HG03378 (cell line): ENCODE results near the gene ELSPBP1.
"Not testable (repeated sequence)": the region's sequence is repeated elsewhere in the genome, so short reads cannot be mapped to it uniquely, and the experiment has no call there.

ENCODE experiments used
- ATAC-seq: cut with Tn5 transposase; IDR thresholded peaks from one replicate; pipeline ENCODE4 v1.9.1; 2021; ENCODE audit warnings: mild to moderate bottlenecking, moderate library complexity; ENCODE audit not compliant: unreplicated experiment

ELSPBP1 gene

DNA sequence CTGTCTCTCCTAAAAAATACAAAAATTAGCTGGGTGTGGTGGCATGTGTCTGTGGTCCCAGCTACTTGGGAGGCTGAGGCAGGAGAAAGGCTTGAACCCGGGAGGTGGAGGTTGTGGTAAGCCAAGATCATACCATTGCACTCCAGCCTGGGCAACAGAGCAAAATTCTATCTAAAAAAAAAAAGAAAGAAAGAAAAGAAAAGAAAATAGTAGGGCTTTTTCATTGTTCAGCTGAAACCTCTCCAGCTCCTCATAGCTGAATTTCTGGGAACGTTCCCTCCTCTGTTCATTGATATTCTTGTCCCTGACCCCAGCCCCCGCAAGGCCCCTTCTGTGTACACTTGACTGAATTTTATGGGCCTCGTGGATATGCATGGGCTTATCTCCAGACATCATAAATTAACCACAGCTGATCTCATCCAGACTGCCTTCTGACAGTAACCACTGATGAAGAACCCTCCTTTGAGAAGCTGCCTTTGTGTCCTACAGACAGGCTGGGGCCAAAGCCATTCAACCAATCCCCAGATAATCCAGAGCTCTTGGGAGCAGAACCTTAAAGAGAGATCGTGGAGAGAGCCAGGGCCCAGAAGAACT is at the start of gene ELSPBP1:
Gene ELSPBP1 (plus strand): TSS at position 424 of the 594 bp plus-strand sequence. CDS start 14,036 bp downstream, outside the sequence.
- ATAC-seq: no peak

DNA sequence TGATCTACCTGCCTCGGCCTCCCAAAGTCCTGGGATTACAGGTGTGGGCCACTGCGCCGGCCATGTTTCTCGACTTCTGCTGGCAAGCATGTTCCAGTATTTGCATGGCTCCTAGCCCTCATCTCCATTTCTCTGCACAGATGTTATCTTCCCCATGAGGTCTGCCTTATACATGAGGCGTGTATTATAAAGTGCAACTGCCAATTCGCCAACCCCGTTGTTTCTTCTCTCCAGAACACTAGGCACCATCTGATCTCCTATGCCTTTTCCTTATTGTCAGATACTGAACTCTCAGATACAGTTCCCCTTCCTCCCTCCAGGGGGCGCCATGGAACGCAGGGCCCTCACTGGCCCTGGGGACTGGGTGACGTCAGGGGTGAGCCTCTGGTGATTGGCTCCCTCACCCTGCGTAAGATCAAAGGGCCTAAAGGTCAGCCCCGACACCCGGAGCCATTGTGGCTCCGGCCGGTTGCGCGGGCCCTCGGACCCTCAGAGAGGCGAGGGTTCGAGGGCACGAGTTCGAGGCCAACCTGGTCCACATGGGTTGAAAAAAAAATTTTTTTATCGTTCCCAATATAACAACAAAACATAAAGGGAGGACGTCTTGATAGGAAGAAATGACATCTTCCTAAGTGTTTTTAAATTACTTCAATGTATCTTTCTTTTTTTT is 44.4 kb upstream of the ELSPBP1 start:
- ATAC-seq: not testable (repeated sequence)

DNA sequence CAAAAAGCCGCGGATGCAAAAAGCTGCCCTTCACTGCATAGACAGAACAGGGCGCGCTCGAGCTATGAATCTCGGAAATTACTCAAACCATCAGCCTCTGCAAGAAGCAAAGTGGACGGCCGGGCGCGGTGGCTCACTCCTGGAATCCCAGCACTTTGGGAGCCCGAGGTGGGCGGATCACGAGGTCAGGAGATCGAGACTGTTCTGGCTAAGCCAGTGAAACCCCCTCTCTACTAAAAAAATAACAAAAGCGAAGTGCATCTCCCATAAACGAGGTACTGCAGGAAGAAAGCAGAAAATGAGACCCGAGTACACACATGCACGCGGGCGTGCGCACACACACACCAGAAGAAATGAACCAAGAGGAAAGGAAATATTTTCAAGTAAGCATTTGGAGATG is 42.3 kb upstream of the ELSPBP1 start:
- not testable (repeated sequence) for ATAC-seq

DNA sequence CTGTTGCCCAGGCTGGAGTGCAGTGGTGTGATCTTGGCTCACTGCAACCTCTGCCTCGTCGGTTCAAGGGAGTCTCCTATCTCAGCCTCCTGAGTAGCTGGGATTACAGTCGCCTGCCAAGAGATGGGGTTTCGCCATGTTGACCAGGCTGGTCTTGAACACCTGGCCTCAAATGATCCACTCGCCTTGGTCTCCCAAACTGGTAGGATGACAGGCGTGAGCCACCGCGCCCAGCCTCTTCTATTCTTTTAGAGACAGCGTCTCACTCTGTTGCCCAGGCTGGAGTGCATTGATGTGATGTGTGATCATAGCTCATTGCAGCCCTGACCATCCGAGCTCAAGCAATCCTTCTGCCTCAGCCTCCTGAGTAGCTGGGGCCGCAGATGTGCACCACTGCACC is 38.5 kb upstream of the ELSPBP1 start:
- not testable (repeated sequence) for ATAC-seq

DNA sequence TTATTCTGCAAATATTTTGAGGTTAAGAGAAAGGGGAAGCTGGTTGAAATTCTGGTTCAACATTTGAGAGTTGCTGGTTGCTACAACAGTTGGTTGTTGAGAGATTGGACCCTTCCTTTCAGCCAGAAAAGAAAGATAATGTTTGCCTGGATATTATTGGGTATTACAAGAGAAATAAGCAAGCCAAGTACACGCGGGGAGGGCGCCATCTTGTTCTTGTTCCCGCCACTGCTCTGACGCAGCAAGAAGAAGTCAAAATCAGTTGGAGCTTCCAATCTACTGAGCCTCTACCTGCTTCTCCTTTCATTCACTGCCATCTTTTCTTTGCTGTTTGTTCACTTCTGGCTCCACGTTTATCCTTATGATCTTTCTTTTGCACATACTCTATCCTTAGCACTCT is 20.9 kb upstream of the ELSPBP1 start:
- ATAC-seq: no peak

DNA sequence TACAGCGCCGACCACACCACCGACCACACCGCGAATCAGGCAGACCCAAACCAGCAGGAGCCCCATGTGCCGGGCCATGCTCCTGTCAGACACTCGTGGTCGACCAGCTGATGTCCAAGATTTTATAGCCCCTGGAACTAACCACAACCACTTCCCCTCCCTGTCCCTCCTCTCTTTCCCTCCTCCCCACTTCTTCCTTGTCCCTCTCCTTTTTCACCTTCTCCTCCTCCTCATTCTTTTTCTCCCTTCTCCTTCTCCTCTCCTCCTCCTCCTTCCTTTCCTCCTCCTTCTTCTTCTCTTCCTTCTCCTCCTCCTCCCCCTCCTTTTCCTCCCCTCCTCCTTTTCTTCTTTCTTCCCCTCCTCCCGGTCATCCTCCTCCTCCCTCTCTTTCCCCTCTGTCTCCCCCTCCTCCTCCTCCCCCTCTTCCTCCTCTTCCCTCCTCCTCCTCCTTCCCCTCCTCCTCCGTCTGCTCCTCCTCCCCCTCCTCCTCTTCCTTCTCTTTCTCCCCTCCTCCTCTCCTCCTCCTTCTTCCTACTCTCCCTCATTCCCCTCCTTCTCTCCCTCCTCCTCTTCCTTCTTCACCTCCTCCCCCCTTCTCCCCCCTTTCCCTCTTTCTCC is 3.1 kb upstream of the ELSPBP1 start:
- no peak for ATAC-seq

DNA sequence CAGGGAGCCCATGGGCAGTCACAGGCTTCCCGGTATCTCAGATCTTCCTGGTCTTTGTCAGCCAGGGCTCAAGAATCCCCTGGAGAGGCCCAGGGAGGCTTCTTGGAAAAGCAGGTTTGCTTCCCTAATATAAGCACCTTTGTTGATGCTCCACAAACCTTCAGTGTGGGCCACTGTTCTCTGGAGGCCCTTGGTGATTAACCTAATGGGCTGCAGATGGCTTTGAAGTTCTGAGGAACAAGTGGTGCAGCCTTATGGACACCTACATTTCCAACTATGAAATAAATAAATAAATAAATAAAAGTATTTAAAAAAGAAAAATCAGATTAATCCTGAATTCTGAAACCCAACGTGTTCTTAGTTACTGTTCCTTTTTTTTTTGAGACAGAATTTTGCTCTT is 2.4 kb upstream of the ELSPBP1 start, which contains the start of gene BSPH1:
Gene BSPH1 (minus strand): TSS at position 101 of the 400 bp plus-strand sequence. CDS start 89 bp downstream, at position 12.
- no peak for ATAC-seq

DNA sequence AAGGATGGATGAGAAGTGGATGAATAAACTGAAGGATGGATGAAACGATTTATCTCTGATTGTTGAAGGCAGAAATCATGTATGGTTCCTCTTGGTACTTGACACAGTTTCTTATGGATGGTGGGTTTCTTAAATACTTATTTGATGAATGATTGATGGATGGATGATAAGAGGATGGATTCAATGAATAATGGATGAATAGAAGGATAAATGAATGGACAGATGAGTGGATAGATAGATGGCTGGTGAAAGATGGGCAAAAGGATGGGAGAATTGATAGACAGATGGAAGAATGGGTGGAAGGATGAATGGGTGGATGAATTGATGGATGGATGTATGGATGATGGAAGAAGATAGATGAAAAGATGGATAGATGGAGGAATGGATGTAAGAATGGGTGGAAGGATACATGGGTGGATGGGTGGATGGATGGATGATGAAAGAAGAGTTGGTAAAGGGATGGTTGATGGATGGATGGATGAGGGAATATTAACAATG is 1.8 kb downstream of the ELSPBP1 start:
- ATAC-seq: no peak

DNA sequence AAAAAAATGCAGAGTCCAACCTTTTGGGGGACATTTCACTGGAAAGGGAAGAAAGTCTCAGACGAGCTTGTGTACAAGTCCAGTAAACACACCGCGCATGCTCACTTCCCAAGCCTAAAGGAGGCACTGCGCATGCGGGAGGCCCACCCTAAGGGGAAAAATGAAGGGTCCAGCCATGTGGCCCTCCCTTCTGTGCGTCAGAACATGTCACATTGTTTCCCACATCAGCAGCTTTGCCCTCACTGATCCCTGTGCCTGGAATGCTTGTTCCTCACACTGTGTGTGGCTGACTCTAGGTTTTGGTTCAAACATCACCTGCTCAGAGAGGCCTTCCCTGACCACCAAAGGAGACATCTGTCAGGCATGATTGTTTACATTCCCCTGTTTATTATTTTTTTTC is 4.4 kb downstream of the ELSPBP1 start:
- ATAC-seq: no peak

DNA sequence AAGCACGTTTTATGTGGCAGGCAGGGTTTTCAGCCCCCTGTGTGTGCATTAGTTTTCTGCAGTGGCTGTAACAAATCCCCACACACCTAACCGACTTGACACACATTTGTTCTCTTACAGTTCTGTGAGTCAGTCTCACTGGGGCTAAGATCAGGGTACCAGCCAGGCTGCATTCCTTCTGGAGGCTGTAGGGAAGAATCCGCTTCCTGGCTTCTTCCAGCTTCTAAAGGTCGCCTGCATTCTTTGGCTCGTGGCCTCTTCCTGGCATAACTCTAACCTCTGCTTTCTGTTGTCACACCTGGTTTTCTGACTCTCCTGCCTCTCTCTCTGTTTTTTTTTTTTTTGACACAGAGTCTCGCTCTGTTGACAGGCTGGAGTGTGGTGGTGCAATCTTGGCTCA is 6.4 kb downstream of the ELSPBP1 start:
- no peak for ATAC-seq

DNA sequence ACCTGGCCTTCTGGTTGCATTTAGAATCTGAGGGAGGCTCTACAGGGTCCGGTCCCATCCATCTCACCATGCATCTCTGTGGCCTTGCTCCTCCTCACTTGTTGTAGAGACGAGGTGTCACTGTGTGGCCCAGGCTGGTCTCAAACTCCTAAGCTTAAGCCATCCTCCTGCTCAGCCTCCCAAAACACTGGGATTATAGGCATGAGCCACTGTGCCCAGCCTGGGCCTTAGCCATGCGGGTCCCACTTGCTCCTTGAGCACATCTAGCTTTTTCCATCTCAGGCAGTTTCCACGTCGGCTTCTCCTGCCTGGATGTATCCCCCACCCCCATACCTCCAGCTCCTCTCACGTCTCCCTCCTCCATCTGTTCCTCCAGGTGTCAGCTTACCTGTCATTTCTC is 9.8 kb downstream of the ELSPBP1 start:
- ATAC-seq: no peak

DNA sequence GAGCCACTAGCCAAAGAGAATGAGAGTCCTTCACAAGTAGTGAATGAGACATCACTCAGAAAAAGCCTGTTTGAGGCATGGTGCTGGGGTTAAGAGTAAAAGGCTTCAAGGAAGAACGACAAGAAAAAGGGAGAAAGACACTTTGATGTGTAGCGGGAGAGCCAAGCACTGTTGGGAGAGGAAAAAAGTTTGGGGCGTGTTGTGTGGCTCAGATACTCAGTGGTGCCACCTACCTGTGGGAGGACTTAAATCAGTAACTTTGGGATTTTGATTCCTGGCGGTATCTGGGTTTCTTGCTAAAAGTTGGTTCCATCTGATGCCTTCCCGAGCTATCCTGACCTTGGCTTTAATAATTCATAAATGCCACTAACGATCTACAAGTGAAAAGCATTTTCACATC is 12.3 kb downstream of the ELSPBP1 start:
- no peak for ATAC-seq

DNA sequence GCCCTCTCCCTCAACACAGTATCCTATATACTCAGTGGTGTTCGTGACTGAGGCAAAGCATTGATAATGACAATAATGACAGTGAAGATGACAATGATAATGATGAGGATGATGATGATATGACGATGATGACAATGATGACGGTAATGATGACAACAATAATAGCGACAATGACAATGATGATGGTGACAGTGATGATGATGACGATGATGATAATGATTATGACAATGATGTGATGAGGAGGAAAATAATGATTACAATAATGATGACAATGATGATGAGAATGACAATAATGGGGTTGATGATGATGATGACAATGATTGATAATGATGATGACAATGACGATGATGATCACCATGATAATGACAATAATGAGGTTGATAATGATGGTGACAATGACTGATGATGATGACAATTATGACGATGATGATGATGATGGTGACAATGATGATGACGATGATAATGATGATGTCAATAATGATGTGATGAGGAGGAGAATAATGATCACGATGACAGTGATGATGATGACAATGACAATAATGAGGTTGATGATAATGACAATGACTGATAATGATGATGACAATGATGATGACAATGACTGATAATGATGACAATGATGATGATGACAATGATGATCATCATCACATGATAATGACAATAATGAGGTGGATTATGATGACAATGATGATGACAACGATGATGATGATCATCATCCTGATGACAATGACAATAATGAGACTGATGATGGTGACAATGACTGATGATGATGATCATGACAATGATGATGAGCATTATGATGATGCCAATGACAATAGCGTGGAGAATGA is 16.7 kb downstream of the ELSPBP1 start:
- ATAC-seq: no peak

DNA sequence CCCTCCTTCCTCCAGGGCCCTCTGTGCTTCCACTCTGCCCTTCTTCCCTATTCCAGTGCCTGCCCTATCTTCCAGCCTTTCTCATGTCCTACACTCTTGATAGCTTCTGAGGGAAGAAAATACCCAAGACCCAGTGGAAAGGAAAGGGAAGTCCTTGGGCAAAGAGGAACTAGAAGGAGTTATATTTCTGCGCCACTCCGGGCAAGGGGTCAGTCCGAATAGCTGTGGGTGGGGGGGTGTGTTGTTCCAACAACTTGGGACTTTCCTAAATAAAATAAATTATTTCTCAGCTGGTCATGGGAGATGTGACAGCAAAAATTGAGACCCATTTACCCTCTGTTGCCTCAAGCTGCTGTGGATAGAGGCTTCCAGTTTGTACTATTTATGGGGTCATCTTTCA is 26.3 kb downstream of the ELSPBP1 start:
- no peak for ATAC-seq

DNA sequence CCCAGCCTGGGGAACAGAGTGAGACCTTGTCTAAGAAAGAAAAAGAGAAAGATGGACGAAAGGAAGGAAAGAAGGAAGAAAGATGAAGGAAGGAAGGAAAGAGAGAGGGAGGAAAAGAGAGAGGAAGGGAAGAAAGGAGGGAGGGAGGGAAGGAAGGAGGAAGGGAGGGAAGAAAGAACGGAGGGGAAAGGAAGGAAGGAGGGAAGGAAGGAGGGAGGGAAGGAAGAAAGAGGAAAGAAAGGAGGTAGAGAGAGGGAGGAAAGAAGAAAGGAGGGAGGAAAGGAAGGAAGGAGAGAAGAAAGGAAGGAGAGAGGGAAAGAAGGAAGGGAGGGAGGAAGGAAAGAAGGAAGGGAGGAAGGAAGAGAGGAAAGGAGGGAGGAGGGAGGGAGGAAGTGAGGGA is 28.6 kb downstream of the ELSPBP1 start:
- ATAC-seq: no peak

DNA sequence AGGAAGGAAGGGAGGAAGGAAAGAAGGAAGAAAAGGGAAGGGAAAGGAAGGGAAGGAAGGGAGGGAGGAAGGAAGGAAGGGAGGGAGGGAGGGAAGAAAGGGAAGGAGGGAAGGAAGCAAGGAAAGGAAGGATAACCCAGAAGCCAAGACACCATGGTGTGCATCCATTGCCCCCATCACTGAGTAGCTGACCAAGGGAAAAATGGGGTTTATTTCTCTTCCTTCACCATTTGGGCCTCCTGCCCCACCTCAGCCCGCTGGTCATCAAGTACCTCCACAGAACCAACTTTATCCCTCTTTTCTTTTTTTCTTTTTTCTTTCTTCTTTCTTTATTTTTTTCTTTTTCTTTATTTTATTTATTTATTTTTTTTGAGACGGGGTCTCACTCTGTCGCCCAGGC is 29.1 kb downstream of the ELSPBP1 start:
- ATAC-seq: no peak

DNA sequence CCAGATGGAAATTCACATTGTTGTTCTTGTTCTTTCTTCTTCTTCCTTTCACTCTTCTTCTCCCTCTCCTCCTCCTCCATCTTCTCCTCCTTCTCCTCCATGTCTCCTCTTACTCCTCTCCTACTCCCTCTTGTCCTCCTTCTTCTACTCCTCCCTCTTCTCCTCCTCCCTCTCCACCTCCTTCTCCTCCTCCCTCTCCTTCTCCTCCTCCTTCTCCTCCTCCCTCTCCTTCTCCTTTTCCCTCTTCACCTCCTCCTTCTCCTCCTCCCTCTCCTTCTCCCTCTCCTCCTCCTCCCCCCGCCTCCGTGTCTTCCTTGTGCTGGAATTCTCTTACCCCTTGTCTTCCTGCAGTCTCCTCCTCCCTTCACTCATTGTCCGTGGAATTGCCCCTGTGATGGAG is 31.0 kb downstream of the ELSPBP1 start:
- no peak for ATAC-seq

DNA sequence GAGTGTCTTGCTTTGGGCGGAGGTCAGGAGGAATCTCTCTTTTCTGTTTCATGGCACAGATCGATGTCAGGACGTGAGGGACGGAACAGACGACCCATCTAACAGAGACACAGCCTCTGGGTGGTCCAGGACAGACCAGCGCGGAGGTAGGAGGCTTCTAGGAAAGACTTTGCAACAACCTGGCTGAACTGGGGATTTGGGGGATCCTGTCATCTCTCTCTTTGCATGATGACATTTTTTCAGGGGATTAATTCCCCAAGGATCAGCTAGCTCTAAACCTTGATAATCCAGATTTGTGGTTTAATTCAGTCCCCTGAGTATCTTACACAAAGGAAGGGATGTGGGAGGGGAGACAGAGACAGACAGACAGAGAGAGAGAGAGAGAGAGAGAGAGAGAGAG is 35.0 kb downstream of the ELSPBP1 start:
- ATAC-seq: no peak

DNA sequence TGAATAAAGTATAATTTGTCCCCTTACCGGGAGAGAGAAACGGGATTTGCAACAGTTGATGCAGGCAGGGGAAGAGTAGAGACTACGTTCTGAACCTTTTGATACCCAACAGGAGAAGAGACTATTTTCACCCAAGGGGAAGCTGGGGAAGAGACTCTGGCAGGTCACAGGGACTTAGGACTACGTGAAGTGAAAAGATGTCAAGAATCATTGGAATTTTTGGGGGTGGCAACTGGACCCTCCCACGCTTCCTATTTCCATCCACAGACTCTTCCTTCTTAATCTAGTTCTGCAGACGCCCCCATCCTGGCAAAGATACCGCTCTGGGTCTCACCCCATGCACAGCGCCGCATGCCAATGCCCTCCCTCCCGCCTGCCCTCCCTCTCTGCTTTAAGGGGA is 35.6 kb downstream of the ELSPBP1 start:
- no peak for ATAC-seq

DNA sequence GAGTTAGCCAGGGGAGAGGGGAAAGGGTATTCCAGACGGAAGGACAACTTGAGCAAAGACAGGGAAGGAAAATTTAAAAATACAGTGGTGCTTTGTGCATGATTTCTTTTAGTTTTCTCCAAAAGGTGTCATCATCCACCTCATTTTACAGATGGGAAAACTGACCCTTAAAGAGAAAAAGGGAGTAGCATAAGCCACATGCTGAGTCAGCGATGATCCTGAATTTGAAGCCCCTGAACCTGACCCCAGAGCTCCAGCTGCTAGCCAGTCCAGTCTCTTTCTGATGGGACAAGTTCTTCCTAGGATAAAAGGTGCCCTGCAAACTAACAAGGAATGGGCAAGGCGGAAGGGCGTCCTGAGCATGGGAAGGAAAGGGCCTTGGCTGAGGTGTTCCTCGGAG is 39.2 kb downstream of the ELSPBP1 start:
- ATAC-seq: no peak

DNA sequence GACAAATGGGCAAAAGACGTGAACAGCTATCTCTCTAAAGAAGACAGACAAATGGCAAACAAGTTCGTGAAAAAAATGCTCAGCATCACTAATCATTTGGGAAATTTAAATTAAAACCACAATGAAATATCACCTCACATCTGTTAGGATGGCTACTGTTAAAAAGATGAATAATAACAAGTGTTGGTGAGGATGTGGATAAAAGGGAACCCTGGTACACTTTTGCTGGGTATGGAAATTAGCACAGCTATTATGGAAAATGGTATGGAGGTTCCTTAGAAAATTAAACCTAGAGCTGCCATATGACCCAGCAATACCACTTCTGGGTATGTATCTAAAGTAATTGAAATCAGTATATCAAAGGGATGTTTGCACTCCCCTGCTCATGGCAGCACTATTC is 42.3 kb downstream of the ELSPBP1 start:
- no peak for ATAC-seq
